H1 (cell line): Measurements from ENCODE around the gene CLDN4. TPM values are rescaled to one million over a fixed set of nuclear protein-coding genes. Genes with fewer than 3 reads are reported as not detected.

Source experiments
- CTCF ChIA-PET: fragments of 300-600 bp; sonication (Branson Sonifier 250); formaldehyde crosslinking; loops from one replicate; lab custom pipeline; 2021; ENCODE audit not compliant: partially characterized antibody; lab: Charles Lee
- POLR2A ChIA-PET: fragments of 300-600 bp; sonication (Branson Sonifier 250); formaldehyde crosslinking; loops from one replicate; lab custom pipeline; 2021; ENCODE audit warnings: inconsistent platforms; ENCODE audit not compliant: partially characterized antibody; lab: Charles Lee
- DNase-seq, 2 experiments: peaks; one replicate each; pipeline versions ENCODE4 v3.0.0 to v3.0.0-alpha.2; 2010 to 2022; ENCODE audit warnings: low spot score in 2 of 2, low read depth in 1 of 2, mixed read lengths in 1 of 2
- FAIRE-seq: peaks from 2 replicates; lab custom pipeline; 2011; peaks lifted over from hg19 to GRCh38; lab: Jason Lieb, UNC
- H2AFZ ChIP-seq: 2 replicates; pipeline ENCODE4 v1.8.1; 2012; ENCODE audit warnings: low read length, inconsistent platforms
- H2AK5ac ChIP-seq: 2 replicates; pipeline ENCODE4 v1.6.1; 2013; ENCODE audit warnings: low read depth, low read length
- H2BK120ac ChIP-seq: replicated peaks from 2 replicates; pipeline ENCODE3; 2013; ENCODE audit warnings: low read depth, low read length, inconsistent platforms
- H2BK12ac ChIP-seq: 2 replicates; pipeline ENCODE4 v1.6.1; 2013; ENCODE audit warnings: low read depth, low read length
- H2BK15ac ChIP-seq: 2 replicates; pipeline ENCODE4 v1.6.1; 2013; ENCODE audit warnings: low read length
- H2BK20ac ChIP-seq: 2 replicates; pipeline ENCODE4 v1.6.1; 2013; ENCODE audit warnings: low read length
- H2BK5ac ChIP-seq: 2 replicates; pipeline ENCODE4 v1.6.1; 2013; ENCODE audit warnings: low read depth, low read length
- H3K14ac ChIP-seq: 2 replicates; pipeline ENCODE4 v1.6.1; 2013; ENCODE audit warnings: inconsistent platforms; ENCODE audit not compliant: insufficient read length
- H3K18ac ChIP-seq: 2 replicates; pipeline ENCODE4 v1.6.1; 2013; ENCODE audit warnings: low read length; ENCODE audit errors: extremely low read depth
- H3K23ac ChIP-seq: 2 replicates; pipeline ENCODE4 v1.6.1; 2013; ENCODE audit warnings: inconsistent platforms; ENCODE audit not compliant: insufficient read length
- H3K23me2 ChIP-seq: 2 replicates; pipeline ENCODE4 v1.6.1; 2013; ENCODE audit warnings: low read depth, low read length
- H3K27ac ChIP-seq: 2 replicates; pipeline ENCODE4 v1.6.1; 2011; ENCODE audit warnings: low read depth, low read length, inconsistent platforms
- H3K27me3 ChIP-seq, 4 experiments: replicated peaks in 1 of 4; 1 replicate in 1 of 4; 2 replicates in 3 of 4; pipeline versions ENCODE4 v1.6.1 to v1.8.1; 2011 to 2013; ENCODE audit warnings: low read length in 3 of 4, mild to moderate bottlenecking in 3 of 4, inconsistent platforms in 2 of 4, mixed read lengths in 2 of 4, moderate library complexity in 1 of 4; ENCODE audit not compliant: control insufficient read depth in 3 of 4, insufficient read depth in 3 of 4; ENCODE audit errors: extremely low read depth in 1 of 4
- H3K36me3 ChIP-seq, 4 experiments: 2 replicates each; pipeline versions ENCODE4 v1.6.1 to v1.8.1; 2011 to 2013; ENCODE audit warnings: mild to moderate bottlenecking in 4 of 4, low read length in 3 of 4, moderate library complexity in 2 of 4, control low read depth in 1 of 4, inconsistent platforms in 1 of 4; ENCODE audit not compliant: insufficient read depth in 4 of 4, control insufficient read depth in 2 of 4
- H3K4ac ChIP-seq: replicated peaks from 2 replicates; pipeline ENCODE3; 2013; ENCODE audit warnings: low read length, low read depth, mixed read lengths, inconsistent platforms; ENCODE audit not compliant: insufficient read length
- H3K4me1 ChIP-seq, 4 experiments: replicated peaks in 1 of 4; 1 replicate in 1 of 4; 2 replicates in 3 of 4; pipeline versions ENCODE4 v1.6.1 to v1.8.1; 2011 to 2013; ENCODE audit warnings: low read length in 3 of 4, inconsistent platforms in 2 of 4, mixed read lengths in 1 of 4; ENCODE audit not compliant: insufficient read depth in 4 of 4, control insufficient read depth in 3 of 4
- H3K4me2 ChIP-seq, 2 experiments: 2 replicates each; pipeline versions ENCODE4 v1.6.1 to v1.8.1; 2011 to 2013; ENCODE audit warnings: low read depth in 2 of 2, low read length in 2 of 2, control low read depth in 1 of 2, inconsistent platforms in 1 of 2, mild to moderate bottlenecking in 1 of 2; ENCODE audit not compliant: insufficient read depth in 1 of 2
- H3K4me3 ChIP-seq, 4 experiments: fragments of 200-600, 300-600 bp in 1 of 4; sonication (generic), shearing (Covaris generic), sonication (Bioruptor Twin) in 1 of 4; 2 replicates each; pipeline versions ENCODE4 v1.5.1 to v1.8.1; 2011 to 2016; ENCODE audit warnings: low read length in 4 of 4, low read depth in 3 of 4, control low read depth in 2 of 4, inconsistent platforms in 2 of 4, mild to moderate bottlenecking in 2 of 4, mixed read lengths in 1 of 4, moderate library complexity in 1 of 4; ENCODE audit not compliant: insufficient read depth in 2 of 4; ENCODE audit errors: extremely low read depth in 1 of 4
- H3K56ac ChIP-seq: replicated peaks from 2 replicates; pipeline ENCODE3; 2013; ENCODE audit warnings: low read depth, mild to moderate bottlenecking, mixed read lengths, low read length, inconsistent platforms; ENCODE audit not compliant: insufficient read length
- H3K79me1 ChIP-seq: 2 replicates; pipeline ENCODE4 v1.6.1; 2013; ENCODE audit warnings: low read depth, low read length, control low read depth
- H3K79me2 ChIP-seq, 2 experiments: 2 replicates each; pipeline versions ENCODE4 v1.6.1 to v1.8.1; 2012 to 2013; ENCODE audit warnings: low read length in 2 of 2, mild to moderate bottlenecking in 2 of 2, inconsistent platforms in 1 of 2; ENCODE audit not compliant: insufficient read depth in 2 of 2, control insufficient read depth in 1 of 2
- H3K9ac ChIP-seq, 4 experiments: replicated peaks in 1 of 4; 1 replicate in 1 of 4; 2 replicates in 3 of 4; pipeline versions ENCODE4 v1.6.1 to v1.8.1; 2011 to 2013; ENCODE audit warnings: low read depth in 3 of 4, low read length in 3 of 4, control low read depth in 2 of 4, mild to moderate bottlenecking in 2 of 4, moderate library complexity in 2 of 4, inconsistent platforms in 1 of 4; ENCODE audit errors: extremely low read depth in 1 of 4
- H3K9me3 ChIP-seq, 2 experiments: 2 replicates each; pipeline versions ENCODE4 v1.6.1 to v1.8.1; 2012 to 2013; ENCODE audit warnings: mild to moderate bottlenecking in 2 of 2, moderate library complexity in 2 of 2, control low read depth in 1 of 2, inconsistent platforms in 1 of 2, low read depth in 1 of 2, low read length in 1 of 2, mixed read lengths in 1 of 2; ENCODE audit not compliant: insufficient read depth in 2 of 2
- H4K20me1 ChIP-seq, 2 experiments: replicated peaks in 1 of 2; 2 replicates each; pipeline versions ENCODE3 to v1.8.1; 2011 to 2013; ENCODE audit warnings: inconsistent platforms in 2 of 2, low read length in 2 of 2, mild to moderate bottlenecking in 1 of 2; ENCODE audit not compliant: insufficient read depth in 2 of 2, control insufficient read depth in 1 of 2
- H4K5ac ChIP-seq: 2 replicates; pipeline ENCODE4 v1.6.1; 2013; ENCODE audit warnings: low read length, low read depth, mixed read lengths, inconsistent platforms; ENCODE audit not compliant: insufficient read length
- H4K8ac ChIP-seq: 2 replicates; pipeline ENCODE4 v1.8.0; 2013; ENCODE audit warnings: mild to moderate bottlenecking, moderate library complexity, low read length, inconsistent platforms; ENCODE audit not compliant: insufficient read depth; ENCODE audit errors: extremely low read depth
- H4K91ac ChIP-seq: replicated peaks from 2 replicates; pipeline ENCODE3; 2013; ENCODE audit warnings: low read length, mixed read lengths, inconsistent platforms; ENCODE audit not compliant: insufficient read length
- ASH2L ChIP-seq: fragments of 200-600, 300-600 bp; sonication (generic); IDR thresholded peaks from one replicate; pipeline ENCODE4 v1.7.1; 2017; ENCODE audit warnings: low read length
- BACH1 ChIP-seq: IDR thresholded peaks from 2 replicates; pipeline ENCODE4 v1.6.1; 2012; ENCODE audit warnings: low read length, improper control_type of control experiment
- BCL11A ChIP-seq, 2 experiments: IDR thresholded peaks; one replicate each; pipeline ENCODE4 v1.6.1; 2011; ENCODE audit warnings: low read depth in 2 of 2, low read length in 2 of 2, mild to moderate bottlenecking in 2 of 2
- BRCA1 ChIP-seq: IDR thresholded peaks from 2 replicates; pipeline ENCODE4 v1.6.1; 2012; ENCODE audit warnings: low read depth, low read length, improper control_type of control experiment
- CEBPB ChIP-seq: IDR thresholded peaks from 2 replicates; pipeline ENCODE4 v1.6.1; 2012; ENCODE audit warnings: low read depth, low read length
- CREB1 ChIP-seq: IDR thresholded peaks from 2 replicates; pipeline ENCODE4 v1.6.1; 2012; ENCODE audit warnings: inconsistent platforms
- EP300 ChIP-seq, 2 experiments: IDR thresholded peaks; 1 replicate in 1 of 2; 2 replicates in 1 of 2; pipeline ENCODE4 v1.6.1; 2011 to 2012; ENCODE audit warnings: low read depth in 2 of 2, low read length in 2 of 2, mild to moderate bottlenecking in 2 of 2, borderline replicate concordance in 1 of 2, inconsistent platforms in 1 of 2, moderate library complexity in 1 of 2
- JUND ChIP-seq: IDR thresholded peaks from 2 replicates; pipeline ENCODE4 v1.6.1; 2011; ENCODE audit warnings: mild to moderate bottlenecking, improper control_type of control experiment, low read length
- MAFK ChIP-seq: IDR thresholded peaks from 2 replicates; pipeline ENCODE4 v1.6.1; 2012; ENCODE audit warnings: low read depth, mild to moderate bottlenecking, improper control_type of control experiment, low read length
- NRF1 ChIP-seq: IDR thresholded peaks from 2 replicates; pipeline ENCODE4 v1.6.1; 2011; ENCODE audit warnings: mild to moderate bottlenecking, low read depth, low read length, improper control_type of control experiment
- SUZ12 ChIP-seq: fragments of 200-600 bp; sonication (generic); IDR thresholded peaks from 2 replicates; pipeline ENCODE4 v1.6.1; 2012; ENCODE audit warnings: mild to moderate bottlenecking, inconsistent platforms, low read length, moderate library complexity, mixed read lengths
- WGBS, 2 experiments: shearing (Covaris generic) in 1 of 2; methylation state at CpG; one replicate each; pipeline versions ENCODE4 v1.1.6 to v1.1.7; 2013 to 2015; ENCODE audit warnings: low lambda C conversion rate in 2 of 2, mixed read lengths in 2 of 2, inconsistent platforms in 1 of 2, low coverage in 1 of 2, missing lambda C conversion rate in 1 of 2; ENCODE audit not compliant: insufficient replicate concordance in 2 of 2, insufficient coverage in 1 of 2, insufficient read length in 1 of 2; ENCODE audit errors: extremely low coverage in 1 of 2, missing lambda C conversion rate in 1 of 2; 5-methylcytosine and 5-hydroxymethylcytosine counted together
- polyA plus RNA-seq, 7 experiments: library from polyadenylated mRNA; depleted of rRNA in 3 of 7; stranded (reverse) in 5 of 7; unstranded in 2 of 7; fragments of >200 nt in 5 of 7; fragments of 200-250 nt in 2 of 7; gene quantifications; 1 replicate in 5 of 7; 2 replicates in 1 of 7; 4 replicates in 1 of 7; pipeline versions ENCODE4 v1.2.1 to v1.2.3, GENCODE V29; 2011 to 2013; ENCODE audit warnings: missing spikeins in 2 of 7, mixed read lengths in 2 of 7
- total RNA-seq: library from RNA; stranded (reverse); fragmentation: NEBNext Ultra II Directional; extraction: Animal tissue kit (Norgen Biotek cat#: 25700); gene quantifications from 2 replicates; pipeline ENCODE4 v1.2.1, GENCODE V29; 2021

Gene CLDN4
- total and polyA plus RNA-seq, 2 of the 8 experiments (the other 6 are each of a cell fraction or from before 2014, with no cell fraction given), result 28.0 to 69.3 TPM

GRCh38 chr7:73844848-73845460 lies 14.2 kb downstream of the CLDN4 start:
- peaks cover 4 to 5% of the 10 kb centered on the region in 2 experiments; a peak in 3 of 4 replicates for H3K9me3 ChIP-seq
- no peaks in the 10 kb centered on the region for H3K79me2 ChIP-seq
- no peak overlapping the region for H3K9ac ChIP-seq
- H4K8ac ChIP-seq, result no peak overlapping the region
- no peak overlapping the region for H3K4ac ChIP-seq
- no peak overlapping the region for H2AFZ ChIP-seq
- H4K91ac ChIP-seq, result no peak overlapping the region
- 87% methylated on average over 13 of the region's 13 CpGs; no CpG with 5 or more reads in 1 of the 2 experiments for WGBS, 2 experiments
- H4K20me1 ChIP-seq, result no peaks in the 10 kb centered on the region
- DNase-seq, result no peak
- no peak for FAIRE-seq
- H2BK15ac ChIP-seq, result no peak overlapping the region
- H2BK20ac ChIP-seq, result no peak overlapping the region
- no peaks in the 10 kb centered on the region for H3K79me1 ChIP-seq
- no peak overlapping the region for H3K4me3 ChIP-seq
- no peak overlapping the region for H3K56ac ChIP-seq
- H3K14ac ChIP-seq, result no peak overlapping the region
- no peak overlapping the region for H2BK5ac ChIP-seq
- H3K23ac ChIP-seq, result no peak overlapping the region
- CTCF ChIA-PET, result interaction anchor here (0.6 to 7.1 kb wide), 6 partner anchors 9 to 339 kb away, joined by 3 to 61 read pairs (median 4); no protein-coding TSS in a partner anchor
- H3K4me2 ChIP-seq, result no peak overlapping the region
- peaks cover 0 to 11% (median 3%) of the 10 kb centered on the region in 4 experiments; a peak in 4 of 7 replicates for H3K4me1 ChIP-seq
- no peak overlapping the region for H3K27ac ChIP-seq
- no peak overlapping the region for H3K18ac ChIP-seq
- no peak overlapping the region for H2AK5ac ChIP-seq
- TF ChIP-seq BRCA1 (no peak), EP300 (IDR thresholded peaks at IDR 0.05; ENCODE audit: borderline replicate concordance in 1 of 2, low read depth in 2 of 2, low read length in 2 of 2) (no peak), CREB1 (no peak), BACH1 (no peak), SUZ12 (no peak), NRF1 (no peak), BCL11A (IDR thresholded peaks at IDR 0.05; ENCODE audit: low read depth in 2 of 2, low read length in 2 of 2) (no peak), ASH2L (no peak), CEBPB (no peak), MAFK (no peak), JUND (no peak)
- no peak overlapping the region for H4K5ac ChIP-seq
- no peak overlapping the region for H2BK120ac ChIP-seq
- H3K27me3 ChIP-seq, result no peaks in the 10 kb centered on the region
- H3K23me2 ChIP-seq, result peaks cover 6% of the 10 kb centered on the region; the same call in 1 of the 2 replicates
- POLR2A ChIA-PET, result interaction anchor here (6.3 to 6.5 kb wide), 2 partner anchors 13 to 14 kb away, joined by 26 to 96 read pairs; partner anchors contain the start of gene CLDN4
- no peak overlapping the region for H2BK12ac ChIP-seq
- no peaks in the 10 kb centered on the region for H3K36me3 ChIP-seq
